Neural cell (in vitro differentiated cells): ENCODE data around the gene ZNRF2. TPM values are rescaled to one million over a fixed set of nuclear protein-coding genes. Genes with fewer than 3 reads are reported as not detected.

ENCODE experiments used
- H2AFZ ChIP-seq: fragments of 200-600, 300-800 bp; sonication (generic), shearing (Covaris generic); 2 replicates; pipeline ENCODE4 v1.6.0; 2014; ENCODE audit warnings: low read depth, mild to moderate bottlenecking, antibody characterized with exemption, low read length, moderate library complexity
- H3F3A ChIP-seq: fragments of 200-600 bp; shearing (Covaris generic); 2 replicates; pipeline ENCODE4 v1.6.1; 2016; ENCODE audit warnings: mild to moderate bottlenecking, moderate library complexity, mixed read lengths, antibody characterized with exemption, low read length; ENCODE audit not compliant: insufficient read depth, poor library complexity, severe bottlenecking
- H3K27ac ChIP-seq: fragments of 200-600, 300-800 bp; sonication (generic), shearing (Covaris generic); 2 replicates; pipeline ENCODE4 v1.5.1; 2014; ENCODE audit warnings: mild to moderate bottlenecking, low read length, moderate library complexity
- H3K27me3 ChIP-seq: fragments of 300-800, 200-600 bp; sonication (generic), shearing (Covaris generic); 2 replicates; pipeline ENCODE4 v1.6.0; 2014; ENCODE audit warnings: mild to moderate bottlenecking, low read depth, low read length, moderate library complexity; ENCODE audit not compliant: insufficient read depth
- H3K36me3 ChIP-seq: fragments of 300-800, 200-600 bp; sonication (generic), shearing (Covaris generic); 2 replicates; pipeline ENCODE4 v1.5.1; 2014; ENCODE audit warnings: mild to moderate bottlenecking, antibody characterized with exemption, low read length, moderate library complexity; ENCODE audit not compliant: insufficient read depth
- H3K4me2 ChIP-seq: fragments of 300-800, 200-600 bp; sonication (generic), shearing (Covaris generic); 2 replicates; pipeline ENCODE4 v1.6.0; 2014; ENCODE audit warnings: mild to moderate bottlenecking, low read length
- H3K4me3 ChIP-seq: fragments of 300-800, 200-600 bp; sonication (generic), shearing (Covaris generic); 2 replicates; pipeline ENCODE4 v1.5.1; 2014; ENCODE audit warnings: mild to moderate bottlenecking, low read length, moderate library complexity
- H3K79me2 ChIP-seq: fragments of 200-600 bp; shearing (Covaris generic); replicated peaks from 2 replicates; pipeline ENCODE4 v1.6.0; 2014; ENCODE audit warnings: mild to moderate bottlenecking, low read length, moderate library complexity; ENCODE audit not compliant: insufficient read depth
- H3K9ac ChIP-seq: fragments of 300-800, 200-600 bp; sonication (generic), shearing (Covaris generic); 2 replicates; pipeline ENCODE4 v1.6.1; 2016; ENCODE audit warnings: mild to moderate bottlenecking, low read length, mixed read lengths
- H3K9me2 ChIP-seq: fragments of 200-600 bp; shearing (Covaris generic); 2 replicates; pipeline ENCODE4 v1.6.1; 2016; ENCODE audit warnings: mild to moderate bottlenecking, low read length, mixed read lengths; ENCODE audit not compliant: insufficient read depth
- H3K9me3 ChIP-seq: fragments of 200-600, 300-800 bp; sonication (generic), shearing (Covaris generic); 2 replicates; pipeline ENCODE4 v1.6.1; 2016; ENCODE audit warnings: mild to moderate bottlenecking, mixed run types, low read length, moderate library complexity, mixed read lengths
- H4K20me1 ChIP-seq: fragments of 200-600 bp; shearing (Covaris generic); 2 replicates; pipeline ENCODE4 v1.6.1; 2016; ENCODE audit warnings: mild to moderate bottlenecking, mixed run types; ENCODE audit not compliant: insufficient read depth
- EP300 ChIP-seq: fragments of 450-650 bp; conservative IDR thresholded peaks from 2 replicates; pipeline ENCODE4 v1.6.1; 2014; ENCODE audit warnings: antibody characterized with exemption, mild to moderate bottlenecking, moderate library complexity; ENCODE audit not compliant: poor library complexity, severe bottlenecking
- EZH2 ChIP-seq: fragments of 200-600, 300-800 bp; shearing (Covaris generic), sonication (generic); IDR thresholded peaks from 2 replicates; pipeline ENCODE4 v1.6.1; 2014; ENCODE audit warnings: antibody characterized with exemption, low read length, borderline replicate concordance, mild to moderate bottlenecking; ENCODE audit not compliant: insufficient read depth, poor library complexity, severe bottlenecking
- MXI1 ChIP-seq: fragments of 450-650 bp; conservative IDR thresholded peaks from 2 replicates; pipeline ENCODE4 v1.6.1; 2014; ENCODE audit warnings: antibody characterized with exemption, mild to moderate bottlenecking; ENCODE audit not compliant: poor library complexity, severe bottlenecking
- POLR2AphosphoS5 ChIP-seq: IDR thresholded peaks from 2 replicates; pipeline ENCODE4 v1.6.1; 2012
- RAD21 ChIP-seq: fragments of 450-650 bp; conservative IDR thresholded peaks from 2 replicates; pipeline ENCODE4 v1.6.1; 2014; ENCODE audit warnings: antibody characterized with exemption, mild to moderate bottlenecking, moderate library complexity
- SMC3 ChIP-seq: fragments of 450-650 bp; conservative IDR thresholded peaks from 2 replicates; pipeline ENCODE4 v1.6.1; 2014; ENCODE audit warnings: antibody characterized with exemption, mild to moderate bottlenecking, moderate library complexity; ENCODE audit not compliant: poor library complexity
- TAF1 ChIP-seq: IDR thresholded peaks from 2 replicates; pipeline ENCODE4 v1.6.1; 2012; ENCODE audit warnings: low read depth
- polyA plus RNA-seq: library from polyadenylated mRNA; depleted of rRNA; stranded (reverse); fragments of >200 nt; gene quantifications from 2 replicates; pipeline ENCODE4 v1.2.3, GENCODE V29; 2014
- TF ChIP-seq, protein P1 (sequence below): fragments of 450-650 bp; IDR thresholded peaks from 2 replicates; pipeline ENCODE4 v1.5.1; 2014; ENCODE audit warnings: antibody characterized with exemption, mild to moderate bottlenecking, moderate library complexity; ENCODE audit not compliant: poor library complexity, severe bottlenecking
- TF ChIP-seq, protein P2 (sequence below): IDR thresholded peaks from 2 replicates; pipeline ENCODE4 v1.6.1; 2012; ENCODE audit warnings: borderline replicate concordance

Gene ZNRF2
- polyA plus RNA-seq, 1 donor from 2014 or later: 12.2 TPM

DNA sequence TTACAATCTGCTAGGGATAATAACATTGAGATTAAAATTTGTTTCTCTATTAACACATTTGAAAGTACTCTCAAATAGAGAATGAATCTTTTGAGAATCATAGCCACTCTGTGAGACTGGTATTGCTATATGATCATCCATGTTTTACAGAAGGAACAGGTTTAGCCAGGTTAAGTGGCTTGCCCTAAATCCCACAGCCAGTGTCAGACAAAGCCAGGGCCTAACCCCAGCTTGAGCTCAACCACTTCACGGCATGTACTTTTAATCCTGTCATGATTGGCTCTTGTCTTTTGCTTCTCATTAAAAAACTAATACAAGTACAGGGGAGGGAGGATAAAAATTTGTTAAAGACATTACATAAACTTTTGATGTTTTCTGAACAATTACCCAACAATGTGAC, 3.8 kb upstream of the ZNRF2 start:
- Histone ChIP-seq H3K9ac (no peak overlapping the region), H4K20me1 (no peaks in the 10 kb centered on the region), H3K9me3 (no peaks in the 10 kb centered on the region), H3K4me3 (no peak overlapping the region), H3K36me3 (no peaks in the 10 kb centered on the region), H3K27ac (no peak overlapping the region), H3K27me3 (no peaks in the 10 kb centered on the region), H3K79me2 (no peaks in the 10 kb centered on the region), H3K4me2 (no peak overlapping the region), H2AFZ (no peak overlapping the region), H3F3A (no peaks in the 10 kb centered on the region), H3K9me2 (no peaks in the 10 kb centered on the region)
- no peak for TF ChIP-seq EZH2
- TF ChIP-seq, protein P1, sequence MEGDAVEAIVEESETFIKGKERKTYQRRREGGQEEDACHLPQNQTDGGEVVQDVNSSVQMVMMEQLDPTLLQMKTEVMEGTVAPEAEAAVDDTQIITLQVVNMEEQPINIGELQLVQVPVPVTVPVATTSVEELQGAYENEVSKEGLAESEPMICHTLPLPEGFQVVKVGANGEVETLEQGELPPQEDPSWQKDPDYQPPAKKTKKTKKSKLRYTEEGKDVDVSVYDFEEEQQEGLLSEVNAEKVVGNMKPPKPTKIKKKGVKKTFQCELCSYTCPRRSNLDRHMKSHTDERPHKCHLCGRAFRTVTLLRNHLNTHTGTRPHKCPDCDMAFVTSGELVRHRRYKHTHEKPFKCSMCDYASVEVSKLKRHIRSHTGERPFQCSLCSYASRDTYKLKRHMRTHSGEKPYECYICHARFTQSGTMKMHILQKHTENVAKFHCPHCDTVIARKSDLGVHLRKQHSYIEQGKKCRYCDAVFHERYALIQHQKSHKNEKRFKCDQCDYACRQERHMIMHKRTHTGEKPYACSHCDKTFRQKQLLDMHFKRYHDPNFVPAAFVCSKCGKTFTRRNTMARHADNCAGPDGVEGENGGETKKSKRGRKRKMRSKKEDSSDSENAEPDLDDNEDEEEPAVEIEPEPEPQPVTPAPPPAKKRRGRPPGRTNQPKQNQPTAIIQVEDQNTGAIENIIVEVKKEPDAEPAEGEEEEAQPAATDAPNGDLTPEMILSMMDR: no peak
- TF ChIP-seq SMC3: no peak
- no peak for TF ChIP-seq RAD21
- TF ChIP-seq, protein P2, sequence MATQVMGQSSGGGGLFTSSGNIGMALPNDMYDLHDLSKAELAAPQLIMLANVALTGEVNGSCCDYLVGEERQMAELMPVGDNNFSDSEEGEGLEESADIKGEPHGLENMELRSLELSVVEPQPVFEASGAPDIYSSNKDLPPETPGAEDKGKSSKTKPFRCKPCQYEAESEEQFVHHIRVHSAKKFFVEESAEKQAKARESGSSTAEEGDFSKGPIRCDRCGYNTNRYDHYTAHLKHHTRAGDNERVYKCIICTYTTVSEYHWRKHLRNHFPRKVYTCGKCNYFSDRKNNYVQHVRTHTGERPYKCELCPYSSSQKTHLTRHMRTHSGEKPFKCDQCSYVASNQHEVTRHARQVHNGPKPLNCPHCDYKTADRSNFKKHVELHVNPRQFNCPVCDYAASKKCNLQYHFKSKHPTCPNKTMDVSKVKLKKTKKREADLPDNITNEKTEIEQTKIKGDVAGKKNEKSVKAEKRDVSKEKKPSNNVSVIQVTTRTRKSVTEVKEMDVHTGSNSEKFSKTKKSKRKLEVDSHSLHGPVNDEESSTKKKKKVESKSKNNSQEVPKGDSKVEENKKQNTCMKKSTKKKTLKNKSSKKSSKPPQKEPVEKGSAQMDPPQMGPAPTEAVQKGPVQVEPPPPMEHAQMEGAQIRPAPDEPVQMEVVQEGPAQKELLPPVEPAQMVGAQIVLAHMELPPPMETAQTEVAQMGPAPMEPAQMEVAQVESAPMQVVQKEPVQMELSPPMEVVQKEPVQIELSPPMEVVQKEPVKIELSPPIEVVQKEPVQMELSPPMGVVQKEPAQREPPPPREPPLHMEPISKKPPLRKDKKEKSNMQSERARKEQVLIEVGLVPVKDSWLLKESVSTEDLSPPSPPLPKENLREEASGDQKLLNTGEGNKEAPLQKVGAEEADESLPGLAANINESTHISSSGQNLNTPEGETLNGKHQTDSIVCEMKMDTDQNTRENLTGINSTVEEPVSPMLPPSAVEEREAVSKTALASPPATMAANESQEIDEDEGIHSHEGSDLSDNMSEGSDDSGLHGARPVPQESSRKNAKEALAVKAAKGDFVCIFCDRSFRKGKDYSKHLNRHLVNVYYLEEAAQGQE: no peak
- no peak for TF ChIP-seq EP300
- TF ChIP-seq TAF1: no peak
- TF ChIP-seq MXI1: no peak
- no peak for TF ChIP-seq POLR2AphosphoS5

DNA sequence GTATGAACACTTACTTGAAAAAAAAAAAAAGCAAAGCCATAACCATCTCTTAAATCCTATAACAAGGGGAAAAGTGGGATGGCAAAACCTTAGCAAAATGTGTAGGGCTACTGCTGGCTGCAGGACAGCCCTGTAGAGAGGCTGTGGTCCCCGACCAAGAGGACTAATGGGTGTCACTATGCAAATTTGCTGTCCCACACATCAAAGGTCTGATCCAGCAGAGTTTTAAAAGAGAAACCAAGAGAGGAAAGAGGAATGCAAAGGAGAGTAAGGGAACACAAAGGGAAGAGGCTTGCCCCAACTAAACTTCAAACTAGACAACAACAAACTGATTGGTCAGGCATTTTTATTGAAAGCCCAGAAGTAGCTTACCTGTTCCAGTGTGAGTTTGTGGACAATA, 3.1 kb upstream of the ZNRF2 start:
- Histone ChIP-seq H3K27ac (no peak overlapping the region), H3K36me3 (no peaks in the 10 kb centered on the region), H3K4me2 (no peak overlapping the region), H3K9me2 (no peaks in the 10 kb centered on the region), H3K79me2 (no peaks in the 10 kb centered on the region), H3K9ac (no peak overlapping the region), H3K27me3 (no peaks in the 10 kb centered on the region), H3K9me3 (no peaks in the 10 kb centered on the region), H3F3A (no peaks in the 10 kb centered on the region), H2AFZ (no peak overlapping the region), H4K20me1 (peaks cover 5% of the 10 kb centered on the region), H3K4me3 (no peak overlapping the region)
- TF ChIP-seq EZH2: no peak
- TF ChIP-seq, protein P1: no peak
- TF ChIP-seq MXI1: no peak
- TF ChIP-seq SMC3: no peak
- no peak for TF ChIP-seq TAF1
- TF ChIP-seq EP300: no peak
- TF ChIP-seq RAD21: no peak
- TF ChIP-seq, protein P2: no peak
